Activated effector memory CD4-positive, alpha-beta T cell treated with anti-CD3 and anti-CD28 coated beads, Interleukin-2, amount 50 U/mL, for 16 hours (primary cell): ENCODE results near the gene ATXN1.
"Not testable (repeated sequence)": the region's sequence is repeated elsewhere in the genome, so short reads cannot be mapped to it uniquely, and the experiment has no call there.

Experiments
- DNase-seq: peaks from one replicate; pipeline ENCODE4 v3.0.0-alpha.2; 2020

ATXN1 gene

DNA sequence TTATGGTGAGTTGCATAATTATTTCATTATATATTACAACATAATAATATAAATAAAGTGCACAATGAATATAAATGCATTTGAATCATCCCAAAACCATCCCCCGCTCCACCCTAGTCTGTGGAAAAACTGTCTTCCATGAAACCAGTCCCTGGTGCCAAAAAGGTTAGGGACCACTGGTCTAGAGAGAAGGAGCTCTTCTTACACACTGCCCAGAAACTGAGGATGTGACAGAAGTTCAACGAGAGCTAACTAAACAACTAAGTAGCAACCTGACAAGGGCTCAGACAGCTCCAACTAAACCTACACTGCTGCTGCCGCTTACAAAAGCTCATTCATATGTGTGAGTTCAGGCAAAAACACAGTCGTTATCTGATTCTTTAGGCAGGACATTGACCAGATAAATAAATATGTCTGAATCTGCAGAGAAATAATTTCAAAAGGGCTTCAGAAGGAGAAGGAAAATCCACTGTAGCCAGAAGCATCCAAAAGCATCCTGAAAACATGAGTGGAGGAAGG, 125.9 kb downstream of the ATXN1 start:
- DNase-seq = no peak

GRCh38 chr6:16634855-16635254, 126.4 kb downstream of the ATXN1 start:
- DNase-seq = no peak

DNA sequence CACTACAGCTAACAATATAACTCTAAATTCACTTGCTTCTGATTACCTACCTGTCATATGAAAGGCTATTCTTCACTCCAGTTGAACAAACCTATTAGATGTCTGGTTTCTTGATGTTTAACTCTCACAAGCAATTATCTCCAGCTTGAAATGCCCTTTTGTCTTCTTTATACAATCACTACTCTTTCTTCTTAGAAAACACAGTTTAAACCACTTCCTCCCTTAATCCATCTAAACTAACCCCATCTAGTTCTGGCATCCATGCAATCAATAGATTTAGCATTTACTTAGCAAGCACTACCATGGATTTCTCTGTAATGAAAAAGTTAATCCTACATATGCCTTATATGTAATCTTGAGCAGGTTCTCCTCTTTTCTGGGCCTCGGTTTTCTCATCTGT, 127.3 kb downstream of the ATXN1 start:
- no peak for DNase-seq

DNA sequence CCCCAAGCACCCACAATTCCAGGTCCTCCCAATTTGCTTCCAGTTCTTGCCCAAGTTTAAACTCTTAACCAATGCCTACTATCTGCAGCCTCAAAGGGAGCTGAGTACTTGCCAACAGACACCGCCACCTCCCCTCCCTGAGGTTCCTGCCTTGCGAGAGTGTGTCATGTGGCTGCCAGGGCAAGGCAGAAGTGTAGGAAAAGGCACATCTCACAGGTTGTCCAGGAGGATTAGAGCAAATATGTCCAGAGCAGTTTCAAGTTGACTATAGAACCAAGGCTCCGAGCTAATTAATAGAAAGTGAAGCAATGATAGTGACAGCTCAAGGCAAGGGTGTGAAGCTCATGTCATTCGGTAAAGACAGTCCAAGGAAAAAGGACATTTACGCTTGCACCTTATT, 127.8 kb downstream of the ATXN1 start:
- no peak for DNase-seq

- DNase-seq = no peak
These were observed 129.2 kb downstream of the ATXN1 start for GRCh38 chr6:16632101-16632500.

- DNase-seq = no peak
These were observed 131.1 kb downstream of the ATXN1 start for GRCh38 chr6:16630026-16630643.

DNA sequence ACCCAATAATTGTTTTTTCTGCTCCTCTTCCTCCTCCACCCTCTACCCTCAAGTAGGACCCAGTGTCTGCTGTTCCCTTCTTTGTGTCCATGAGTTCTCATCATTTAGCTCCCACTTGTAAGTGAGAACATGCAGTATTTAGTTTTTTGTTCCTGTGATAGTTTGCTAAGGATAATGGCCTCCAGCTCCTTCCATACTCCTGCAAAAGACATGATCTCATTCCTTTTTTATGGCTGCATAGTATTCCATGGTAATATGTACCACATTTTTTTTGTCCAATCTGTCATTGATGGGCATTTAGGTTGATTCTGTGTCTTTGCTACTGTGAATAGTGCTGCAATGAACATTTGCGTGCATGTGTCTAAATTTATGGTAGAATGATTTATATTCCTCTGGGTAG, 132.7 kb downstream of the ATXN1 start:
- not testable (repeated sequence) for DNase-seq

- no peak for DNase-seq
These were observed 134.6 kb downstream of the ATXN1 start for GRCh38 chr6:16626650-16627049.

DNA sequence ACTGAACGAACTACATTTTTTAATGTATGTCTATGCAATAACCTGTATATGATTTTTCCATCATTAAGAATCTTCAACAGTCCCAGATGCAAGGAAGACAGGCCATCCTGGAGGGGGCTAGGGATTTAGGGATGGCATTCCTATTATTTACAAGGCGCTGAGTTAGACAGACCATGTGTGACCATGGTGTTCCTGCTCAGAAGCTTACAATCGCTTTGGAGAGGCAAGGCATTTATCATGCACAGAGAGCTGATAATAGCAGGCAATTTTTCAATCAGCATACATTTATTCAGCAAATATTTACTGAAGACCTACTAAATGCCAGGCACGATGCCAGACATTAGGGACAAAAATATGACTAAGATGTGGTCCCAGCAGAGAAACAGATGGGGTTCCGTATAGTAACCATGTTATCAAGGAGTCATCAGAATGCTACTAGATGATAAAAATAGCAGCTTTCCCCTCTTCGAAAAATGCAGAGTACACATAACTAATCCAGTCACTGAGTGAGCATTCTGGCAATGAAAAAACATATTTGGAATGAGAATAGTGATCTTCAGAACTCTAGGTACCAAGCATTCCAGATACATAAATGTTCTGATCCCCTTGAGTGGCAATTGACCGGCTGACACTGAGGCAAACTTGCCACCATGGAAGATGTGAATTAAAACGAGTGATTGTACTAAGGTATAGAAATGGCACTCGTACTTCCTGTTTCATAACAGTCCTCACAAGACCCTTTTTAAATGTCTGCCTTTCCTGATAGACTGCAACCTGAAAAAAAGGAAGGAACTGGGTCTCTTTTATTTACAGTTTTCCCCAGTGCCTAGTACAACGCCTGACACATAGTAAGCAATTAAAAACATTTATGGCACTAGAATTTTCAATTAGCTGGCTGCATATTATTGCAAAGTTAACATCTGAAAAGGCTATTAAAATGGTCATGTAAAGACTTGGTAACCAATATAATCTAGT, 135.7 kb downstream of the ATXN1 start:
- no peak for DNase-seq

DNA sequence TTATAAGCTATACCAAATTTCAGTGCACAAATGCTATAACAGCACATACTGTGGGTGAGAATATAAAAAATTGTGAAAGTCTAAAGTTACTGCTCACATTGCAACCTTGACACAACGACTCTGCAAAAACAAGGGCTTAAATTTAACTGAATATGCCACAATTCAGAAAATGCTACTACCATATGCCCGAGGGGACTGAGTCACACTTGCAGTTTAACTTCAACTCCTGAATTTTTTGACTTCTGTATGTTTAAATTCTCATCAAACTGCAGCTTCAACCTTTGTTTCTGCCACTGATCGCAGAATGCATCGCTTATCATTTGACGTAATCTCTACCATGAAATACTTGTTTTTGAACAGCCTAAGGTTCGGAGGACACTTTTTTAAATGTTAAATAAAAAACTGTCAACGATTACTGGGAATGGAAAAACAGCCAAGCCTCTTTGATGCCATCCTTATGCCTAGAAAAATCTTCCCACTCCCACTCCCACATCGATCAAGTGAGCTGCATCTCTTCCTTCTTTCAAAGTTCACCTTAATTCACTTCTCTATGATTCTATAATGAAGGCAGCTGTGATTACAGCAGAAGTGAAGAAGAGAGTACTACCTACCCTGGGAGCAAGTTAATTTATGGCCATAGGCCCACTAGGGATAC, 136.5 kb downstream of the ATXN1 start:
- DNase-seq = no peak

DNA sequence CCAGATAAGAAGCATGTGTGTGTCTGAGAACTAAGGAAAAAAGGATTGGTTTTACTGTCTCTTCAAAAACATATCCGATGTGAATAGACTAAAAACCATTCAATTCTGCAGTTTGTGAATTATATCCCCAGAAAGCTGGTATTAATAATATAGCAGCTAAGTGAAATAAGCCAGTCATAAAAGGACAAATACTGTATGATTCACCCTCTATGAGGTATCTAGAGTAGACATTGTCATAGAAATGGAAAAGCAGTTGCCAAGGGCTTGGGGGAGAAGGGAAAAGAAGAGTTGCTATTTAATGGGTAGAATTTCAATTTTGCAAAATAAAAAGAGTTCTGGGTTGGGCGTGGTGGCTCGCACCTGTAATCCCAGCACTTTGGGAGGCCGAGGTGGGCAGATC, 137.5 kb downstream of the ATXN1 start:
- DNase-seq = no peak

DNA sequence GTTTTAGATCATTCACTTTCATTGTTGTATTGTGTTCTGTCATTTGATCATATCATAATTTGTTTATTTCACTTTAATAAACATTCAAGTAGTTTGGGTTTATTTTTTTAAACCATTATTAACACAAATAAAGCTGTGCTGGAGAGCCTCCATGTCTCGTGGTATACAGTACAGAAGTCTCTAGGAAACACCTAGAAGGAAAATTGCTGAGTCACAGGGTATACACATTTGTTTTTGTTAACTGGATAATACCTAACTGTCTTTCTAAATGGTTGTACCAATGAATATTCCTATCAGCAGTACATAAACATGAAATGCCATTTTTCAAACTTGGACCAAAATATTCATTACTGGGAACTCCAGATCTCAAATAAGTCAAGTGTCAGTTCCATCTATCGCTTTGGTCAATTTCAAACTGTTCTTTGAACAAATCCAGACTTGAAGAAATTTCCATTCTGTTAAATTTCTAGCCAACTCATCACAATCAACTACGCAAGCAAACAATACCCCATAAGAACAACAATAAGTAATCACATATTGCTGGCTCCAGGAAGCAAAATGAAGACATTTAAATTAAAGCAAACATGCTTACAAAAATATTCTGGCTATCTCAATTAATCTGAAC, 138.1 kb downstream of the ATXN1 start:
- no peak for DNase-seq

DNA sequence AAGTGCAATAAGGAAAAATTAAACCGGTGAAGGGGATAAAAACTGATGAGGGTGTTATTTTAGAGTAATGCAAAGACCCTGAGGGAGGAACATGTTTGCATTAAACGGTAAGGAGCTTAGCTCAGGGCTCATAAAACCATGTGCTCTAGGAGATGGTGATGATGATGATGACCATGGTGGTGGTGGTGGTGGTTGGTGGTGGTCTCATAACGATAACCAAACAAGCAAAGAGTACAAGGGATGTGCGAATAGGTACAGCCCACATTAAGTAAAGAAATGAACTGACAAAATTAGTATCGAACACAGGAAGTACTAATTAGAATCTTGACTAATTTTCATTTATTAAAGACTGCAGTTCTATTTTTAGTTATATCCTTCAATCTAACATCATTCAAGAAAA, 139.1 kb downstream of the ATXN1 start:
- DNase-seq = no peak

- DNase-seq = no peak
These were observed 140.3 kb downstream of the ATXN1 start for GRCh38 chr6:16621002-16621401.

- no peak for DNase-seq
These were observed 141.5 kb downstream of the ATXN1 start for GRCh38 chr6:16619777-16620176.

DNA sequence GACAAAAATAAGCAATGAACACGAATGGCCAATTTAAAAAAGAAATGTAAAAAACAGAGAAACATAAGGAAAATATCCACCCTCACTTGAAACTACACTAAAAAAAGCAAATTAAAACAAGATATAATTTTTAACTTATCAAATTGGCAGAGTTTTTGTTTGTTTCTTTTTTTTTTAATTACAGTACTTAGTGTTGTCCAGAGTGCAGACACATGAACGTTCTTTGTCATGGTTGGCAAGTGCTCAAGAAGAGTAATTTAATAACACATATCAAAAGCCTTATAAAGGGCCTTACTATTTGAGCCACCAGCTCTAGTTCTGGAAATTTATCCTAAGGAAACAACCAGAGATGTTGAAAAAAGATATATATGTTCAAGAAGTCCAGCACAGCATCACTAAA, 142.3 kb downstream of the ATXN1 start:
- no peak for DNase-seq

DNA sequence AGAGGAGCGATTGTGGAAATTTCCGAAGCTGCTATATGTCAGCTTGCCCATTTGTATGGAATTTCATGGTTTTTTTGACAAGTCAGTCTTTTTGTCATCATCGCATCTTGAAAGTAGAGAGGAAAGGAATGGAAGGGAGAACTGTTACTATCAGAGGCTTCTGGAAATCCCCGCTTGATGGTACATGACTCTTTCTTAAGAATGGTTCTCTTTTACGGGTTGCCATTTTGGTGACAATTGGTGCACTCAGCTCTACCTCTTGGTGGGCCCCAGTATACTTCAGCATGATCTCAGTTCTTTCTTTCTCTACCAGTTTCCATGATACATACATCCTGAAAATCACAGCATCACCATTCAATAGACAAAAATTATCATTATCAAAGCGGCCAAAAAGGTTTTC, 146.0 kb downstream of the ATXN1 start:
- DNase-seq = not testable (repeated sequence)

- DNase-seq = not testable (repeated sequence)
These were observed 147.1 kb downstream of the ATXN1 start for GRCh38 chr6:16614143-16614542.

GRCh38 chr6:16613504-16613903, 147.8 kb downstream of the ATXN1 start:
- not testable (repeated sequence) for DNase-seq

DNA sequence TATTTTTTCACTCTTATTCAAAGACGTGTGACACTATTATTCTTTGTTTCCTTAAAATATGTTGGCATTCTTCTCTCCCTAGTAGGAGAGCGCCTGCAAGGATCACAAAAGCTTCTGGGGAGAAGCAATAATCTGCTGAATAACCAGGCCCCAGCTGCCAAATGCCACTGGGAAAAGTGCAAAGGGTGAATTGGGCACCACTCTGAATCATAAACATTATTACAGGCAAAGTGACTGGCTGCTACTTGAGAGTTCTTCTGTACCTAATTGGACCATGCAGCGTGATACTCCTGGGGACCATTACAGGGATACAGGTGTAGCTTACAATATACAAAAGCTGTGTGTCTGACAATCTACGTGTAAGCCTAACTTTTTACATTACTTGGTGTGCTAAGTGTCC, 152.8 kb downstream of the ATXN1 start:
- DNase-seq = no peak

- DNase-seq = peak; percentile 71
These were observed 159.2 kb downstream of the ATXN1 start for GRCh38 chr6:16602035-16602434.

DNA sequence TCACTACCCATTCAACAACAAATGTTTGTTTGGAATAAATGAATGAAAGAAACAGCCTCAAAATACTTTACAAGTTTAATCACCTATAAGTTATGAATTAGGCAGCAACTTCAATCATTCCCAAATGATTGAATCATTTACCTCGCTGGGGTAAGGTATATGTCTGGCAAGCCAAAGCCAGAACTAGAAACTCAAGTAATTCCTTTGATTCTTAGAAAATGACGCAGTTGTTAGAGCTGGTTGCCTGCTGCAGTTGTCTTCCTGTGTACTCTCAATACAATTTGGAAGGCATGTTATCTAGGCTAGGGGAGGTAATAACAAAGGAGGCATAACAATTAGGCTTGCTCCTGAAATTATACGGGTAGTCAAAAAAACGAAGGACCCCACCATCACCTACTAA, 160.6 kb downstream of the ATXN1 start:
- no peak for DNase-seq

GRCh38 chr6:16600026-16600425, 161.2 kb downstream of the ATXN1 start:
- no peak for DNase-seq
